Stimulated activated CD8-positive, alpha-beta memory T cell treated with anti-CD3 and anti-CD28 coated beads, Interleukin-15, amount 100 ng/mL, for 1 hour (primary cell): ENCODE measurements around the gene PRSS53.
"Not testable (repeated sequence)": the region's sequence is repeated elsewhere in the genome, so short reads cannot be mapped to it uniquely, and the experiment has no call there.

ENCODE experiments used
- DNase-seq: peaks from one replicate; pipeline ENCODE4 v3.0.0-alpha.2; 2020; ENCODE audit warnings: low read depth

The PRSS53 gene

DNA sequence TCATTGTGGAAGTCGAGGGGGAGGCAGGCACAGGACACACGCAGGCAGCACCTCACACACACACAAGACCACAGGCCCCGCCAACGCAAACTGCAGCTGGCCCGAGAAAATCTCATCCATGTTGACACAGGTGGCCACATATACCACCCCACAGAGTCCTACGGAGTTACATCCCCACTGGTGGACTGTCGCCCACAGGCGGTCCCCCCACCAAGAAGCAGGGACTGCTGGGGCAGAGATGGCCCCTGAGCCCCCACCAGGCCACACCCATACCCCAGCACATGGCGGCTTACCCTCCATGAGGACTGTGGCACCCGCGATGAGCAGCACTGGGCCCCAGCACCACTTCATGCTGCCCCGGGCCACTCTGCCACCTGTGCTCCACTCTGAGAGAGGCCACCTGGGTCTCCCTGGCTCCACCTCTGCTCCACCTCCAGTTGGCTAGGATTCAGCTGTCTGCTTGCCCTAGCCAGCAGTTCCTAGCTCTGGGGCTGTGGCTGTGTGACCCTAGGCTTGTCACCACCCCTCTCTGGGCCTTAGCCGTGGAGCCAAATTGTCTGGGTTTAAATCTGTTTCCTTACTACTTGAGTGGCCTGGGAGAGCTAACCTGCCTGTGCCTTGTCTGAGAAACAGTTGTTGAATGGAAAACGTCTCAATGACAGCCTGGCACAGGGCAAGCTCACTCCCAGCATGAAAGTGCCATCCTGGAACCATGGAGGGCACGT is at the start of gene PRSS53:
Gene PRSS53, minus strand, starts transcription at position 485 of the 725 bp plus-strand sequence. Its CDS starts 134 bp downstream, at position 351.
- no peak for DNase-seq

DNA sequence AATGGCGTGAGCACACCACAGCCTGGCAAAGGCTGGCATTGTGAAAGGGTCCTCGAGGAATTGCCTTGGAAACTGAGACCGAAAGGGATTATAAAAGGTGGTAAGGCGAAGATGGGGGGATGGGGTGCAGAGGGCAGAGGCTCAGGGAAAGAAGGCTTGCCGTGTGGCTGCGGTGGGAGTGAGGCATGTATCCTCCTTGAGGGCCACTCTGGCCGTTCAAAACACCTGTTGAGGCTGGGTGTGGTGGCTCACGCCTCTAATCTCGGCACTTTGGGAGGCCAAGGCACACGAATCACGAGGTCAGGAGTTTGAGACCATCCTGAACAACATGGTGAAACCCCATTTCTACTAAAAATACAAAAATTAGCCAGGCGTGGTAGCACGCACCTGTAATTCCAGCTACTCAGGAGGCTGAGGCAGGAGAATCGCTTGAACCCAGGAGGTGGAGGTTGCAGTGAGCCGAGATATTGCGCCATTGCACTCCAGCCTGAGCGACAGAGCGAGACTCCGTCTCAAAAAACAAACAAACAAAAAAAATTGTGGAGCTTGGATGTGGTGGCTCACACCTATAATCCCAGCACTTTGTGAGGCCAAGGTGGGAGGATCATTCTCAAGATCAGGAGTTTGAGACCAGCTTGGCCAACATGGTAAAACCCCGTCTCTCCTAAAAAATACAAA is 48.2 kb upstream of the PRSS53 start:
- not testable (repeated sequence) for DNase-seq

- no peak for DNase-seq
Measured at GRCh38 chr16:31136287-31136662, 47.5 kb upstream of the PRSS53 start.

DNA sequence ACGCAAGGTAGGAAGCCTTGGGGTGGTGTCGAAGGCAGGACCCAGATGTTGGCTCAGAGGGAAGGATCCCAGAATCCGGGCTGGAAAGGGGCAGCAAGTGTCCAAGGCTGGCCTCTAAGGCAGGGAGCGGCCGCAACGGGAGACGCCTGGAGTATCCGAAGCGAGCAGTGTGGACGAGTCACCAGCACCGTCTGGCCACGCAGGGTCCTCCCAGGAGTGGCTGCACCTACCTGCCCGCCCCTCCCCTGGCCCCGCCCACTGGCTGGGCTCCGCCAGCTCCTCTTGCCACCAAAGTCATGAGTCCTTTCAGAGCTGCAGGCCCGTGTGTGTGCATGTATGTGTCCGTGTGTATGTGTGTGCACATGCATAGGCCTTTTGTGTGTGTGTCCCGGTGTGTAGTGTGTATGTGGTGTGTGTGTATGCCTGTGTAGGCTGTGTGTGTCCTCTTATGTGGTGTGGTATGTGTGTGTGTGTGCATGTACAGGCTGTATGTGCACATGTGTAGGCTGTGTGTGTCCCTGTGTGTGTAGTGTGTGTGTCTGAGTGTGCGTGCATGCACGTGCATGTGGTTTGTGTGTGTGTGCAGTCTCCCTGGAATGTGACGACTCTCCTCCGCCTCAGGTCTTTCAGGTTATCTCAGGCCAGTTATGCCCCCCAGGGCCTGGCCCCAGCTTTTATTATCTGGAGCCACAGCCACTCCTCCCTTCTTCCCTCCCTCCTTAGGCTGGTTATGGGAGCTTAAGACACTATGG is 47.0 kb upstream of the PRSS53 start, which contains the start of gene PRSS8:
Gene PRSS8, minus strand, starts transcription at position 193 of the 752 bp plus-strand sequence. CDS start 229 bp downstream, outside the sequence.
- DNase-seq: no peak

DNA sequence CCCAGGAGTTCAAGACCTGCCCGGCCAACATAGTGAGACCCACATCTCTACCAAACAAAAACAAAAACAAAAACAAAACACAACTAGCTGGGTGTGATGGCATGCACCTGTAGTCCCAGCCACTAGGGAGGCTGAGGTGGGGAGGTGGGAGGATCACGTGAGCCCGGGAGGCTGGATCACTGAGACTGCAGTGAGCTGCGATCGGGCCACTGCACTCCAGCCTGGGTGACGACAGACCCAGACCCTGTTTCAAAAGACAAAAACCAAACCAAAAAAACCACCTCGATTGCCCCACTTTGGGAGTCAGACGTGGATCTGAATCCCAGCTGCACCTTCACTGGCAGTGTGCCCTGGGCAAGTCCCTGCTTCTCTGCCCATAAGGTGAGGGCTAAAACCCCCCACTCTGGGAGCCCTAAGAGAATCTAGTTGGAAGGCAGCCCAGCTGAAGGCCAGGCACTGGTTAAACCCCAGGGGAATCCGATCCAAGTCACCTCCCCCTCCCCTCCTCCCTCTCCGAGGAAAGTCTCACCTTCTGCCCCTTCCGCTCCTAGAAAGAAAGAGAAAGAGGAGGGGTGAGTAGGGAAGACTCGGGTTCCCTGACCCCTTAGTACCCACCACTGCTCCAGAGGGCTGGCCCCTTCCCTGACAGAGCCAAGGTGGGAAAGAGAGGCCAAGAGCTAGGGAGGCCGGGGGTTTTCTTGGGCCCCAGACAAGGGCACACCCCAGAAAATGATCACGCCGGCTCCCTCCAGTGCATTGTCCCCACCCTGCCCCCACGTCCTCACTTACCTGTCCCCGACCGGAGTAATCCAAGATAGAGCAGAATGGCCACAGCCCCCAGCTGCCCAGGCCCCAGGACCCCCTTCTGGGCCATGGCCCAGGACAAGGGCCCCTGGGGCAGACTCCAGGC is 46.1 kb upstream of the PRSS53 start:
- no peak for DNase-seq

GRCh38 chr16:31134091-31134571 is 45.4 kb upstream of the PRSS53 start:
- DNase-seq: no peak

GRCh38 chr16:31133046-31133501 is 44.3 kb upstream of the PRSS53 start:
- no peak for DNase-seq

GRCh38 chr16:31132303-31132979 is 43.7 kb upstream of the PRSS53 start:
- no peak for DNase-seq

DNA sequence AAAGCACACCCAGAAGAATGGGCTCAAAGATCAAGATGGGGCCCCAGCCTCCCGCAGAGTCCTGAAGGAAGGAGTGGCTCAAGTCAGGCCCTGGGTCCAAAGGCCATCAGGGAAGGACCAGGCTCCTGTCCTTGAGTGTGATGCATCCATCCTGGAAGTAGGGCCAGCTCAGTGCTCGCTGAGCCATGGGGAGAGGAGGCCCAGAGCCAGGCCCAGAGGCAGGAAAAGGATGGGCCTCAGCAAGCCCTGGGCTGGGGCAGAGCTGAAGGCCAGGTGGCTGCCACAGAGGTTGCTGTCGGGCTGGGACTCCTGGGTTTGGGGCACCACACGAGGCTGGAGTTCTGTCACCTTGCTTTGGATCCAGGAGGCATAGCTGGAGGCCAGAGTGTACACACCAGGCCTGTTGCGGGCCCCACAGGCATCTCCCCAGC is 43.1 kb upstream of the PRSS53 start:
- no peak for DNase-seq

- DNase-seq: no peak
Measured at GRCh38 chr16:31131416-31131815, 42.7 kb upstream of the PRSS53 start.

- DNase-seq: no peak
Measured at GRCh38 chr16:31130899-31131298, 42.2 kb upstream of the PRSS53 start.

DNA sequence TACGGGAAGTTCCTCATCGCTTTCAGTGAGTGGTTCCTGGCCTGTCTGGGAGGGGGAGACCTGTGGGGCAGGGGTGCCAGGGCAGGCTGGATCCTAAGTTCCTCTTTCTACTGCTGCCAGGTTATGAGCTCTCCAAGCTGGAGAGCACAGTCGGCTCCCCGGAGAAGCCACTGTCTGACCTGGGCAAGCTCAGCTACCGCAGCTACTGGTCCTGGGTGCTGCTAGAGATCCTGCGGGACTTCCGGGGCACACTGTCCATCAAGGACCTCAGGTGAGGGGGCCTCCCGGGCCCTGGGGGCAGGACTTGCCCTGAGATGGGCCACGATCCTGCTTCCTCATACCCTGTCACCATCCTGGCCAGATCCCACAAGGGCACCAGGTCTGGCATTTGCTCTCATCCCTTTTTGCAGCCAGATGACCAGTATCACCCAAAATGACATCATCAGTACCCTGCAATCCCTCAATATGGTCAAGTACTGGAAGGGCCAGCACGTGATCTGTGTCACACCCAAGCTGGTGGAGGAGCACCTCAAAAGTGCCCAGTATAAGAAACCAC is 41.7 kb upstream of the PRSS53 start:
- no peak for DNase-seq

DNA sequence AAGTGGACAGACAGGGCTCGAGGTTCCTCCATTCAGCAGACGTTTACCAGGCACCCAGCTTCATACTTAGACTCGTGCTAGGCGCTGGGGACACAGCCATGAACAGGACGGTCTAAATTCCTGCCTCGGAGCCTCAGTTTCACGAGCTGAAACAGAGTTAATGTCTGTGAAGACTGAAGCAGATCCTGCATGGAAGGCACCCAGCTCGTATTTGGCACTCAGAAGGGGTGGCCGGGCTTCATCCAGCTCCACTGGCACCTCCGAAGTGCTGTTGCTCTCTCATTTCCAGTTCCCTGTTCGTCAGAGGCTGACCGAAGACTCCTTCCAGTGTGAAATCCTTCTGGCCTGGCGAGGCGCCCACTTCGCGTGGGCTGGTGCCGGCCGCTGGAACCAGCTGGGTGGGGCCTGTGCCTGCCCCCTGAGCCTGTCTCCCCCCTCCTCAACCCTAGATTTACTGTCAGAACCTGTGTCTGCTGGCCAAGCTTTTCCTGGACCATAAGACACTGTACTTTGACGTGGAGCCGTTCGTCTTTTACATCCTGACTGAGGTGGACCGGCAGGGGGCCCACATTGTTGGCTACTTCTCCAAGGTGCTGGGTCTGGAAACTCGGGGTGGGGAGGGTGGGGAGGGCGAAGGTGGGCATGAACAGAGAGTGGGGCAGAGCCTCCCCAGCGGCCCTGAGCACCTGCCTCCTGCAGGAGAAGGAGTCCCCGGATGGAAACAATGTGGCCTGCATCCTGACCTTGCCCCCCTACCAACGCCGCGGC is 41.0 kb upstream of the PRSS53 start:
- no peak for DNase-seq

- DNase-seq: no peak
Measured at GRCh38 chr16:31128711-31129567, 40.2 kb upstream of the PRSS53 start.

DNA sequence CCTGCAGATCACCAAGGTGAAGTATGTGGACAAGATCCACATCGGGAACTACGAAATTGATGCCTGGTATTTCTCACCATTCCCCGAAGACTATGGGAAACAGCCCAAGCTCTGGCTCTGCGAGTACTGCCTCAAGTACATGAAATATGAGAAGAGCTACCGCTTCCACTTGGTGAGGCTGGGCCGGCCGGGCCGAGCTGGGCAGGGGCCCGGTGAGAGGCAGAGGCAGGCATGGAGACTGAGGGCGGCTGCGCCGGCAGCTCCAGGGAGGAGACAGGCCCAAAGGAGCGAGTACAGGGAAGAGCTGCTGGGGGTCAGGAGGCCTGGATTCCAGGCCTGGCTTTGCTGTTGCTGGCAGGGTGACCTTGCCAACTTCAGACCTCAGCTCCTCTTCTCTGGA is 38.4 kb upstream of the PRSS53 start:
- no peak for DNase-seq

GRCh38 chr16:31125844-31126243 is 37.1 kb upstream of the PRSS53 start:
- no peak for DNase-seq

- no peak for DNase-seq
Measured at GRCh38 chr16:31120129-31120528, 31.4 kb upstream of the PRSS53 start.

DNA sequence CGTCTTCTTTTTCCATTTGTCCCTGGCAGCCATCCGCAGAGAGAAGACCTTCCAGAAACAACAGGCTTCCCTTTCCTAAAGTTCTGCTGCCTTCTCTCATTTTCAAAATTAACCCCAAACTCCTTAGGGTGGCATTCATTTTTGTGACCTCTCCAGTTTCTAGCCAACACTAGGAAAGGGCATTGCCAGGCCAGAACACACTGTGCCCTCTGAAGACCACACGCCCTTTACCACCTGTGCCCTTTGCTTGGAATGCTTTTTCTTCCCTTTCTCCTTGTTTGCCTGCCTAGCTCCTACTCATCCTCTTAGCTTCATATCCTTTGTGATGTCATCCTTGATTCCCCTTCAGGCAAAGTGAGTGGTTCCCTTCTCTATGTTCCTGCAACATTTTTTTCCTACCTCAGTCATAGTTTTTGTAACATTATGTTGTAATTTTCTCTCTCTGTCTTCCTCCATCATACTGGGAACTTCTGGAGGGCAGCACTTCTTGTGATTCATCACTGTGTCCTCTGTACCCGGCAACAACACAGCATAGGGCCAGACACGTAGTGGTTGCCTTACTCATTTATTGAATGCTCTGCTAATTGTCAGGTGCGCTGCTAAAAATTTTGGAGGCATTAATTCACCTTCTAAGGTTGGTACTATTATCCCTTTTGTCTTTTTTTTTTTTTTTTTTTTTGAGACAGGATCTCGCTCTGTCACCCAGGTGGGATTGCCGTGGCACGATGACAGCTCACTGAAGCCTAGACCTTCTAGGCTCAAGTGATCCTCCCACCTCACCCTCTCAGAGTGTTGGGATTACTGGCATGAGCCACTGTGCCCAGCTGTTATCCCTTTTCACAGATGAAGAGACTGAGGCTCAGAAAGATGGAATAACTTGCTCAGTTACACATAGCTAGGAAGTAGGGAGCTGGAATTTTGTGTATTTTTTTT is 29.7 kb upstream of the PRSS53 start:
- no peak for DNase-seq
